ENCODE measurements around the gene RNF220. TPM values are rescaled to one million over a fixed set of nuclear protein-coding genes. Genes with fewer than 3 reads are reported as not detected.
"Not testable (repeated sequence)": the region's sequence is repeated elsewhere in the genome, so short reads cannot be mapped to it uniquely, and the experiment has no call there.

Gene RNF220
- total RNA-seq, 6 experiments from 2014 or later, result 42.1 to 54.7 (median 51.9) TPM

GRCh38 chr1:44500181-44501046 is 95.4 kb downstream of the RNF220 start:
- no peak overlapping the region for H3K27ac Mint-ChIP-seq
- no peak for DNase-seq
- peak; percentile 45 for TF ChIP-seq CTCF (IDR thresholded peaks at IDR 0.05)
- H3K9me3 Mint-ChIP-seq, result no peaks in the 10 kb centered on the region
- no peak overlapping the region for H3K4me3 Mint-ChIP-seq
- no peaks in the 10 kb centered on the region for H3K36me3 Mint-ChIP-seq (ENCODE audit: low read depth)
- no peaks in the 10 kb centered on the region for H3K4me1 Mint-ChIP-seq (ENCODE audit: low read depth)
- peaks cover 17% of the 10 kb centered on the region for H3K27me3 Mint-ChIP-seq (ENCODE audit: insufficient read depth)

- H3K27me3 Mint-ChIP-seq (ENCODE audit: insufficient read depth), result peaks cover 16% of the 10 kb centered on the region
- H3K9me3 Mint-ChIP-seq, result no peaks in the 10 kb centered on the region
- H3K36me3 Mint-ChIP-seq (ENCODE audit: low read depth), result no peaks in the 10 kb centered on the region
- H3K27ac Mint-ChIP-seq, result no peak overlapping the region
- H3K4me1 Mint-ChIP-seq (ENCODE audit: low read depth), result no peaks in the 10 kb centered on the region
- no peak overlapping the region for H3K4me3 Mint-ChIP-seq
- DNase-seq, result no peak
- TF ChIP-seq CTCF (IDR thresholded peaks at IDR 0.05), result no peak
Observed at GRCh38 chr1:44501047-44501890, 96.2 kb downstream of the RNF220 start.

GRCh38 chr1:44502823-44503222 is 97.8 kb downstream of the RNF220 start:
- not testable (repeated sequence) for H3K36me3 Mint-ChIP-seq (ENCODE audit: low read depth); H3K4me1 Mint-ChIP-seq (ENCODE audit: low read depth); DNase-seq; H3K9me3 Mint-ChIP-seq; H3K4me3 Mint-ChIP-seq; H3K27ac Mint-ChIP-seq
- peaks cover 27% of the 10 kb centered on the region for H3K27me3 Mint-ChIP-seq (ENCODE audit: insufficient read depth)

- DNase-seq, result no peak
- Mint-ChIP-seq H3K27ac (no peak overlapping the region), H3K36me3 (ENCODE audit: low read depth) (no peaks in the 10 kb centered on the region), H3K27me3 (ENCODE audit: insufficient read depth) (peaks cover 35% of the 10 kb centered on the region), H3K4me1 (ENCODE audit: low read depth) (no peaks in the 10 kb centered on the region), H3K9me3 (no peaks in the 10 kb centered on the region), H3K4me3 (no peak overlapping the region)
- TF ChIP-seq CTCF (IDR thresholded peaks at IDR 0.05), result no peak
Observed at GRCh38 chr1:44503625-44504024, 98.6 kb downstream of the RNF220 start.

- H3K27ac Mint-ChIP-seq, result no peak overlapping the region
- DNase-seq, result peak; percentile 3
- no peaks in the 10 kb centered on the region for H3K36me3 Mint-ChIP-seq (ENCODE audit: low read depth)
- peaks cover 35% of the 10 kb centered on the region for H3K27me3 Mint-ChIP-seq (ENCODE audit: insufficient read depth)
- H3K4me1 Mint-ChIP-seq (ENCODE audit: low read depth), result no peaks in the 10 kb centered on the region
- H3K4me3 Mint-ChIP-seq, result no peak overlapping the region
- TF ChIP-seq CTCF (IDR thresholded peaks at IDR 0.05), result no peak
- H3K9me3 Mint-ChIP-seq, result no peaks in the 10 kb centered on the region
Observed at GRCh38 chr1:44505210-44505993, 100.3 kb downstream of the RNF220 start.
